Heart left ventricle (tissue), 16 donors: ENCODE results near the gene RNF224. TPM values are rescaled to one million over a fixed set of nuclear protein-coding genes. Genes with fewer than 3 reads are reported as not detected.

ENCODE experiments used
- ATAC-seq, 4 donors: fragments of 200-7000 bp; cut with Tn5 transposase; one replicate each; pipeline ENCODE4 v1.9.1; 2020 to 2022; ENCODE audit warnings: moderate library complexity in 4 of 4, mild to moderate bottlenecking in 3 of 4, moderate number of reproducible peaks in 1 of 4
- DNase-seq, 5 donors: peaks; one replicate each; pipeline ENCODE4 v3.0.0-alpha.2; 2020
- H3K27ac ChIP-seq, 12 donors: fragments of 200-600 bp; sonication (generic) in 4 of 12; one replicate each; pipeline versions ENCODE4 v1.5.0 to v1.8.0; 2016 to 2022; ENCODE audit warnings: mild to moderate bottlenecking in 2 of 12
- H3K27me3 ChIP-seq, 9 donors: fragments of 200-600 bp; sonication (generic) in 2 of 9; one replicate each; pipeline versions ENCODE4 v1.5.1 to v1.8.0; 2016 to 2022; ENCODE audit warnings: mild to moderate bottlenecking in 3 of 9
- H3K36me3 ChIP-seq, 9 donors: fragments of 200-600 bp; sonication (generic) in 2 of 9; one replicate each; pipeline versions ENCODE4 v1.5.0 to v1.8.0; 2018 to 2022; ENCODE audit warnings: mild to moderate bottlenecking in 2 of 9
- H3K4me1 ChIP-seq, 12 donors: fragments of 200-600 bp; sonication (generic) in 4 of 12; one replicate each; pipeline versions ENCODE4 v1.5.0 to v1.8.0; 2016 to 2022; ENCODE audit warnings: mild to moderate bottlenecking in 3 of 12
- H3K4me3 ChIP-seq, 12 donors: fragments of 200-600 bp; sonication (generic) in 4 of 12; one replicate each; pipeline versions ENCODE4 v1.5.0 to v1.8.0; 2017 to 2022; ENCODE audit warnings: mild to moderate bottlenecking in 9 of 12, moderate library complexity in 4 of 12
- H3K9me3 ChIP-seq, 12 donors: fragments of 200-600 bp; sonication (generic) in 4 of 12; one replicate each; pipeline versions ENCODE4 v1.5.0 to v1.8.0; 2016 to 2022; ENCODE audit warnings: mild to moderate bottlenecking in 1 of 12
- CTCF ChIP-seq, 12 donors: fragments of 200-600 bp; sonication (generic) in 4 of 12; IDR thresholded peaks; one replicate each; pipeline versions ENCODE4 v1.5.0 to v1.8.0; 2018 to 2022; ENCODE audit warnings: antibody characterized with exemption in 12 of 12, mild to moderate bottlenecking in 5 of 12
- POLR2A ChIP-seq, 2 donors: fragments of 450-650 bp; IDR thresholded peaks; one replicate each; pipeline ENCODE4 v1.6.1; 2017; ENCODE audit warnings: antibody characterized with exemption in 2 of 2, mild to moderate bottlenecking in 2 of 2, moderate library complexity in 2 of 2
- WGBS, 4 donors: extraction: QIAGEN DNeasy Blood & Tissue Kit in 2 of 4; methylation state at CpG; one replicate each; pipeline versions ENCODE4 v1.1.5 to v1.1.7; 2013 to 2018; 5-methylcytosine and 5-hydroxymethylcytosine counted together
- intact Hi-C, 10 donors: fragments of 100-400 bp; cut with DNase I; formaldehyde crosslinking; loops; one replicate each; pipeline versions ENCODE4 v1.11.1 to v1.14.2; 2022
- polyA plus RNA-seq, 2 donors: library from polyadenylated mRNA; stranded (reverse); fragments of 200-250 nt; gene quantifications; one replicate each; pipeline ENCODE4 v1.2.3, GENCODE V29; 2013
- total RNA-seq, 9 donors: library from RNA; depleted of rRNA in 2 of 9; stranded (reverse); fragments of >200 nt in 2 of 9; fragmentation: NEBNext Ultra II Directional in 3 of 9; extraction: Animal tissue kit (Norgen Biotek cat#: 25700) in 3 of 9; gene quantifications; one replicate each; pipeline versions ENCODE4 v1.1.0 to v1.2.4, GENCODE V29; 2016 to 2023
- donor health status: ischemic (EF 13 %, LVEDD 7.1; RV severe dilation, severe dysfunction).
- donor health status: healthy with polysubstance abuse.
- donor health status: DM: no; HTN: yes; CAD: no.
- donor health status: DM: no; HTN: no; CAD: no.
- donor health status: ischemic (EF 25% LVEDD 6.9; RV normal size, moderate dysfunction).
- donor health status: ischemic (EF 25% LVEDD 5.7; RV mildly dilated, moderate dysfunction).
- donor health status: healthy.
- donor health status: DM: yes; HTN: yes; CAD: no.
- donor health status: ischemic (EF 35%, LVEDD 5.7; RV mildly dilated, moderate dysfunction).
- donor health status: nonischemic (EF 11% LVEDD 7.7; RV severe dilation, severe dysfunction).
- donor health status: DM: yes; HTN: yes; CAD: no.
- donor health status: PGD.
- donor health status: ischemic (EF 29% LVEDD 5.4; RV normal size, mild dysfunction).
- donor health status: nonischemic (EF 23%, LVEDD 6.1; RV moderate dilation, normal function).

Gene RNF224
- total and polyA plus RNA-seq, 11 donors = not detected

- peak in 1 of 2 donors; percentile 62 for TF ChIP-seq POLR2A (IDR thresholded peaks at IDR 0.05)
- TF ChIP-seq CTCF (IDR thresholded peaks at IDR 0.05) = no peak
- peak; percentile 66 to 85 (median 78) for ATAC-seq
- Histone ChIP-seq H3K27me3 (no peaks in the 10 kb centered on the region), H3K36me3 (peaks cover 0 to 78% (median 51%) of the 10 kb centered on the region in 9 donors), H3K27ac (peak overlapping the region; percentile 67 to 93 (median 82)), H3K9me3 (no peaks in the 10 kb centered on the region), H3K4me3 (peak overlapping the region in 10 of 12 donors; percentile 30 to 53 (median 40)), H3K4me1 (peaks cover 3 to 68% (median 35%) of the 10 kb centered on the region in 12 donors)
- 26 to 35% (median 29%) methylated on average over 16 to 17 of the region's 17 CpGs for WGBS, 4 donors
- intact Hi-C loops = no loop called here
- DNase-seq = peak; percentile 47 to 80 (median 74)
Measured at GRCh38 chr9:137269231-137269772, 42.0 kb downstream of the RNF224 start.

DNA sequence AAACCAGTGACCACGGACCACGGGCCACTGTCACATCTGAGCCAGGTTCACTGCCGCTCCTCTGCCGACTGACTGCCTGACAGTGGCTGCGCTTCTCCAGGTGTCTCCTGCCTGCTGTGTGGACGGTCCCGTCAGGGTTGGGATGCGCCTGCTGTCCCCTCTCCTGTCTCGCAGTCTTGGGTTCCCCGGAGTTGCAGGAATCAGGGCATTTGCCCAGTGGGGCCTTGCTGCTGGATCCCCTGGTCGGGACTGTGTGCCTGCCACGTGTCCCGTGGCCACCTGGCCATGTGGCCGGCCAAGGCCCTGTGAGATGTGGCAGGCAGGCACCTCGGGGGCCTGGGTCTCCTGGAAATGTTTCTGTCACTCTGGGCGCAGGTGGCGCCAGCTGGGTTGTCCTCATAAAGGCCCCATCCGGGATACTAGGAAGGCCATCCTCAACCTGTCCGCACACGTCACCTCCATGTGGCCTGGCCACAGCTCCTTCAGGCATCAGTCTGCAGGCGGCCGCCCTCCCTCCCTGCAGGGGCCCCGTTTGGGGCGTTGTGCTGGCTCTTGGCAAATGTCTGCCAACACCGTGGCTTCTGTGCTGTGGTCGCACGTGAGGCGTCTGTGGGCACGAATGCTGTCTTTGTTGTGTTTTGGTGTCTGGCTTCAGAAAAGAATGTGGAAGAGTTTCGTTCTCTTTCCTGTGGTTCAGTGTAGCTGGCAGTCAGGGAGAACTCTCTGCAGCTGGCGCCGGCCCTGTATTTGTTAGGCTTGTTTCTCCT is 43.8 kb downstream of the RNF224 start:
- Histone ChIP-seq H3K27me3 (no peaks in the 10 kb centered on the region), H3K27ac (peak overlapping the region in 8 of 12 donors; percentile 39 to 73 (median 56)), H3K36me3 (peaks cover 0 to 62% (median 34%) of the 10 kb centered on the region in 9 donors), H3K4me1 (peaks cover 4 to 86% (median 45%) of the 10 kb centered on the region in 12 donors), H3K4me3 (no peak overlapping the region), H3K9me3 (no peaks in the 10 kb centered on the region)
- intact Hi-C loops = no loop called here
- 66 to 79% (median 75%) methylated on average over 26 to 32 of the region's 32 CpGs for WGBS, 4 donors
- DNase-seq (peak in 1 of 5 donors; percentile 18), ATAC-seq (peak in 1 of 4 donors; percentile 10)
- TF ChIP-seq POLR2A (IDR thresholded peaks at IDR 0.05) (no peak), CTCF (IDR thresholded peaks at IDR 0.05) (no peak)

GRCh38 chr9:137271696-137272076 is 44.4 kb downstream of the RNF224 start:
- DNase-seq (peak in 1 of 5 donors; percentile 6), ATAC-seq (no peak)
- H3K4me1 ChIP-seq = peaks cover 9 to 87% (median 51%) of the 10 kb centered on the region in 12 donors
- no peaks in the 10 kb centered on the region for H3K27me3 ChIP-seq
- peak overlapping the region in 8 of 12 donors; percentile 39 to 73 (median 56) for H3K27ac ChIP-seq
- H3K4me3 ChIP-seq = no peak overlapping the region
- intact Hi-C loops = no loop called here
- no peak for TF ChIP-seq POLR2A (IDR thresholded peaks at IDR 0.05)
- no peak for TF ChIP-seq CTCF (IDR thresholded peaks at IDR 0.05)
- H3K9me3 ChIP-seq = no peaks in the 10 kb centered on the region
- peaks cover 0 to 59% (median 30%) of the 10 kb centered on the region in 9 donors for H3K36me3 ChIP-seq
- 20 to 35% (median 26%) methylated on average over 3 of the region's 3 CpGs for WGBS, 4 donors
